Astrocyte of the spinal cord (primary cell): ENCODE measurements around the gene SAMD10.
"Not testable (repeated sequence)": the region's sequence is repeated elsewhere in the genome, so short reads cannot be mapped to it uniquely, and the experiment has no call there.

Experiments used
- DNase-seq: peaks from one replicate; pipeline ENCODE4 v3.0.0; 2011; ENCODE audit warnings: low read depth, low spot score
- H3K4me3 ChIP-seq: 2 replicates; pipeline ENCODE4 v1.5.1; 2011; ENCODE audit warnings: low read depth, mild to moderate bottlenecking, low read length, moderate library complexity
- CTCF ChIP-seq: IDR thresholded peaks from 2 replicates; pipeline ENCODE4 v1.5.1; 2012; ENCODE audit warnings: low read depth, mild to moderate bottlenecking, low read length, inconsistent platforms
- in situ Hi-C: cut with HindIII; loops from 2 replicates; pipeline ENCODE4 v1.10.0; 2017; ENCODE audit warnings: low sequenced_read_pairs

Gene SAMD10

GRCh38 chr20:63963348-63963741, 16.1 kb downstream of the SAMD10 start:
- in situ Hi-C loops, result no loop called here
- no peak for TF ChIP-seq CTCF

GRCh38 chr20:63962426-63963347, 16.8 kb downstream of the SAMD10 start:
- TF ChIP-seq CTCF, result no peak
- no peak for DNase-seq
- in situ Hi-C loops, result no loop called here
- H3K4me3 ChIP-seq, result no peak overlapping the region

More at GRCh38 chr20:63963348-63963741, 16.1 kb downstream of the SAMD10 start:
- no peak for DNase-seq
- no peak overlapping the region for H3K4me3 ChIP-seq

GRCh38 chr20:63961664-63962425, 17.6 kb downstream of the SAMD10 start:
- H3K4me3 ChIP-seq, result no peak overlapping the region
- no peak for DNase-seq
- TF ChIP-seq CTCF, result no peak
- in situ Hi-C loops, result no loop called here

- H3K4me3 ChIP-seq, in situ Hi-C loops, DNase-seq: not testable (repeated sequence)
Observed at GRCh38 chr20:63960654-63961621, 18.5 kb downstream of the SAMD10 start.

GRCh38 chr20:63959699-63960075, 19.8 kb downstream of the SAMD10 start:
- no peak overlapping the region for H3K4me3 ChIP-seq
- in situ Hi-C loops, result no loop called here
- TF ChIP-seq CTCF, result no peak
- DNase-seq, result no peak

- no peak overlapping the region for H3K4me3 ChIP-seq
- no peak for TF ChIP-seq CTCF
- in situ Hi-C loops, result no loop called here
- DNase-seq, result no peak
Observed at GRCh38 chr20:63958964-63959698, 20.3 kb downstream of the SAMD10 start.
